Thoracic aorta (tissue), 2 donors: ENCODE results near the gene MDM4. TPM values are rescaled to one million over a fixed set of nuclear protein-coding genes. Genes with fewer than 3 reads are reported as not detected.

ENCODE experiments used
- ATAC-seq: fragments of 150-250 bp; one replicate; pipeline ENCODE4 v1.8.0; 2017; ENCODE audit warnings: low read depth; ENCODE audit not compliant: insufficient number of reproducible peaks, low FRiP score
- DNase-seq: peaks from one replicate; pipeline ENCODE4 v3.0.0-alpha.2; 2020; ENCODE audit warnings: low spot score
- H3K27ac ChIP-seq, 2 donors: fragments of 200-600 bp; sonication (generic); 1 replicate in 1 of 2; 2 replicates in 1 of 2; pipeline ENCODE4 v1.5.1; 2016; ENCODE audit warnings: mild to moderate bottlenecking in 2 of 2, moderate library complexity in 2 of 2
- H3K27me3 ChIP-seq: fragments of 200-600 bp; sonication (generic); replicated peaks from 2 replicates; pipeline ENCODE4 v1.6.0; 2016; ENCODE audit warnings: mild to moderate bottlenecking; ENCODE audit not compliant: insufficient read depth
- H3K36me3 ChIP-seq: fragments of 200-600 bp; sonication (generic); one replicate; pipeline ENCODE4 v1.5.1; 2016
- H3K4me1 ChIP-seq, 2 donors: fragments of 200-600 bp; sonication (generic); 1 replicate in 1 of 2; 2 replicates in 1 of 2; pipeline versions ENCODE4 v1.5.1 to v1.6.0; 2016; ENCODE audit warnings: low read depth in 2 of 2, mild to moderate bottlenecking in 1 of 2; ENCODE audit not compliant: control insufficient read depth in 1 of 2
- H3K4me3 ChIP-seq: fragments of 200-600 bp; sonication (generic); 2 replicates; pipeline ENCODE4 v1.5.1; 2016; ENCODE audit warnings: mild to moderate bottlenecking
- H3K9me3 ChIP-seq: fragments of 200-600 bp; sonication (generic); 2 replicates; pipeline ENCODE4 v1.5.1; 2016
- total RNA-seq, 2 donors: library from RNA; depleted of rRNA; stranded (reverse); fragments of >200 nt; gene quantifications; one replicate each; pipeline versions ENCODE4 v1.1.0 to v1.2.3, GENCODE V29; 2016
- TF ChIP-seq, protein P1 (sequence below): fragments of 200-600 bp; sonication (generic); IDR thresholded peaks from one replicate; pipeline ENCODE4 v1.5.1; 2019; ENCODE audit warnings: antibody characterized with exemption

Gene MDM4
- total RNA-seq, 2 donors from 2014 or later, result 79.9 to 126 TPM

- Histone ChIP-seq H3K4me3 (no peak overlapping the region), H3K4me1 (no peaks in the 10 kb centered on the region), H3K27me3 (no peaks in the 10 kb centered on the region), H3K36me3 (peaks cover 50% of the 10 kb centered on the region), H3K27ac (no peak overlapping the region), H3K9me3 (no peaks in the 10 kb centered on the region)
- TF ChIP-seq, protein P1, sequence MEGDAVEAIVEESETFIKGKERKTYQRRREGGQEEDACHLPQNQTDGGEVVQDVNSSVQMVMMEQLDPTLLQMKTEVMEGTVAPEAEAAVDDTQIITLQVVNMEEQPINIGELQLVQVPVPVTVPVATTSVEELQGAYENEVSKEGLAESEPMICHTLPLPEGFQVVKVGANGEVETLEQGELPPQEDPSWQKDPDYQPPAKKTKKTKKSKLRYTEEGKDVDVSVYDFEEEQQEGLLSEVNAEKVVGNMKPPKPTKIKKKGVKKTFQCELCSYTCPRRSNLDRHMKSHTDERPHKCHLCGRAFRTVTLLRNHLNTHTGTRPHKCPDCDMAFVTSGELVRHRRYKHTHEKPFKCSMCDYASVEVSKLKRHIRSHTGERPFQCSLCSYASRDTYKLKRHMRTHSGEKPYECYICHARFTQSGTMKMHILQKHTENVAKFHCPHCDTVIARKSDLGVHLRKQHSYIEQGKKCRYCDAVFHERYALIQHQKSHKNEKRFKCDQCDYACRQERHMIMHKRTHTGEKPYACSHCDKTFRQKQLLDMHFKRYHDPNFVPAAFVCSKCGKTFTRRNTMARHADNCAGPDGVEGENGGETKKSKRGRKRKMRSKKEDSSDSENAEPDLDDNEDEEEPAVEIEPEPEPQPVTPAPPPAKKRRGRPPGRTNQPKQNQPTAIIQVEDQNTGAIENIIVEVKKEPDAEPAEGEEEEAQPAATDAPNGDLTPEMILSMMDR, result no peak
- no peak for DNase-seq
- ATAC-seq, result no peak
Measured at GRCh38 chr1:204530932-204531331, 14.7 kb downstream of the MDM4 start.

DNA sequence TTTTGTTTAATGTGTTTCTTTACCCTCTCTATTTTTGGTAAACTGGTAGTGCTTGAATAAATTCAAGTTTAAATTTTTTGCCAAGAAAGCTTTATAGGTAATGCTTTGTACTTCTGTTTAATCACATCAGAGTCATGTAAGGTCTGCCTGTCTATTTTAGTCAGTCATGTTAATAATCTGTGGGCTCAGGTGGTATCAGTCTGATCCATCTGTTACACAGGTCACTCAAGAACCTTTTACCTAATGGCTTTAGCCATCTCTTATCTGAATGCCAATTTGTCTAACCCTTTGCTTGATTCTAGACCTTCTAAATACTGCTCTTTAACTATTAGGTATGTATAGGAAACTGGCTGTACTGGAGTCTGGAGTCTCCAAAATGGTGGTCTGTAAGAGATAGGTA, 16.6 kb downstream of the MDM4 start:
- DNase-seq (no peak), ATAC-seq (no peak)
- no peaks in the 10 kb centered on the region for H3K4me1 ChIP-seq
- no peaks in the 10 kb centered on the region for H3K27me3 ChIP-seq
- no peak overlapping the region for H3K4me3 ChIP-seq
- no peaks in the 10 kb centered on the region for H3K9me3 ChIP-seq
- TF ChIP-seq, protein P1, result no peak
- no peak overlapping the region for H3K27ac ChIP-seq
- H3K36me3 ChIP-seq, result peaks cover 42% of the 10 kb centered on the region

GRCh38 chr1:204541626-204542025, 25.4 kb downstream of the MDM4 start:
- Histone ChIP-seq H3K27ac (no peak overlapping the region), H3K4me1 (no peaks in the 10 kb centered on the region), H3K36me3 (peaks cover 58% of the 10 kb centered on the region), H3K27me3 (no peaks in the 10 kb centered on the region), H3K4me3 (no peak overlapping the region), H3K9me3 (no peaks in the 10 kb centered on the region)
- no peak for ATAC-seq
- no peak for DNase-seq
- TF ChIP-seq, protein P1, result no peak

DNA sequence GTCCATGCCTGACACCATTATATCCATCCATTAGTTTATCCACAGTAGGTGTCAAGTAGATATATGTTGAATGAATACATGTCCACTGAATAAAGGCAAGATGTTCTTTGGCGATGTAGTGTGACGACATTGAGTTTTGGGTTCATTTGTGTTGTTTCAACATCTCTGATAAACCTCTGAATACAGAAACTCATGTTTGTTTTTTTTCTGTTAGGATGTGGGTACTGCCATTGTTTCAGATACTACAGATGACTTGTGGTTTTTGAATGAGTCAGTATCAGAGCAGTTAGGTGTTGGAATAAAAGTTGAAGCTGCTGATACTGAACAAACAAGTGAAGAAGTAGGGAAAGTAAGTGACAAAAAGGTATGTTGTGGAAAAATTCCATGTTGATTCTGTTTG, 28.1 kb downstream of the MDM4 start:
- ATAC-seq (no peak), DNase-seq (no peak)
- H3K4me1 ChIP-seq, result no peaks in the 10 kb centered on the region
- no peaks in the 10 kb centered on the region for H3K27me3 ChIP-seq
- TF ChIP-seq, protein P1, result no peak
- H3K9me3 ChIP-seq, result no peaks in the 10 kb centered on the region
- H3K27ac ChIP-seq, result no peak overlapping the region
- H3K4me3 ChIP-seq, result no peak overlapping the region
- peaks cover 63% of the 10 kb centered on the region for H3K36me3 ChIP-seq

DNA sequence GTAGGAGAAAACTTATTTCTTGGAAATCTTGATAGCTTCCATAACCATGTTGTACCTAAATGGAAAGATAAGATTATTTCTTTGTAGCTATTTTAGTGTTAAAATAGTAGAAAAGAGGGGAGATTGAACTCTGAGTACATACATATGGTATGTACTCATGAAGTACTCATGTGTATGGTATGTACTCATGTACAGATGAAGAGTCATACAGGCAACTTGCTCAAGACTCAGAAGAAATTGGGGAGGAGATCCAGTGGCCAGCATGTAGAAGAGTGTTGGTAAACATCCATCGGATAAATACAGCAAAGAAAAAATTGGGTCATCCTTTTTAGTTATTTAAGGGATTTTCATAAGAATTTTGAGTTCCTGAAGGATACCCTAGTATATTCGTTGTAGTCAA, 29.0 kb downstream of the MDM4 start:
- Histone ChIP-seq H3K4me1 (no peaks in the 10 kb centered on the region), H3K36me3 (peaks cover 63% of the 10 kb centered on the region), H3K4me3 (no peak overlapping the region), H3K27ac (no peak overlapping the region), H3K27me3 (no peaks in the 10 kb centered on the region), H3K9me3 (no peaks in the 10 kb centered on the region)
- ATAC-seq, result no peak
- DNase-seq, result no peak
- TF ChIP-seq, protein P1, result no peak
